Chondrocyte (in vitro differentiated cells): ENCODE data around the gene WWOX. TPM values are rescaled to one million over a fixed set of nuclear protein-coding genes. Genes with fewer than 3 reads are reported as not detected.

Experiments used
- DNase-seq: peaks from one replicate; pipeline ENCODE4 v3.0.0; 2021; ENCODE audit warnings: mixed read lengths, low spot score
- H3K27ac Mint-ChIP-seq: one replicate; pipeline ENCODE4 v1.8.0; 2021; ENCODE audit warnings: mild to moderate bottlenecking, moderate library complexity, mixed read lengths; ENCODE audit not compliant: unreplicated experiment
- H3K27me3 Mint-ChIP-seq: 2 replicates; pipeline ENCODE4 v1.8.0; 2021; ENCODE audit warnings: low read depth, mixed read lengths
- H3K36me3 Mint-ChIP-seq: 2 replicates; pipeline ENCODE4 v1.8.0; 2021; ENCODE audit warnings: low read depth, mixed read lengths
- H3K4me1 Mint-ChIP-seq: 2 replicates; pipeline ENCODE4 v1.8.0; 2021; ENCODE audit warnings: low read depth, mild to moderate bottlenecking, mixed read lengths
- H3K4me3 Mint-ChIP-seq: one replicate; pipeline ENCODE4 v1.8.0; 2021; ENCODE audit warnings: mild to moderate bottlenecking, moderate library complexity, mixed read lengths; ENCODE audit not compliant: unreplicated experiment
- H3K9me3 Mint-ChIP-seq: 2 replicates; pipeline ENCODE4 v1.8.0; 2021; ENCODE audit warnings: low read depth, mixed read lengths
- CTCF ChIP-seq: fragments of 200-600 bp; sonication (generic); IDR thresholded peaks from 2 replicates; pipeline ENCODE4 v1.5.0; 2021; ENCODE audit warnings: antibody characterized with exemption, mild to moderate bottlenecking, moderate library complexity
- total RNA-seq: library from RNA; stranded (reverse); gene quantifications from 3 replicates; pipeline ENCODE4 v1.2.1, GENCODE V29; 2021

Gene WWOX
- total RNA-seq, 1 donor from 2014 or later, result 12.1 TPM

GRCh38 chr16:78745108-78746019 lies 645.9 kb downstream of the WWOX start:
- H3K4me3 Mint-ChIP-seq, result no peak overlapping the region
- no peaks in the 10 kb centered on the region for H3K27me3 Mint-ChIP-seq
- TF ChIP-seq CTCF, result no peak
- no peaks in the 10 kb centered on the region for H3K36me3 Mint-ChIP-seq
- H3K9me3 Mint-ChIP-seq, result peaks cover 6% of the 10 kb centered on the region
- H3K4me1 Mint-ChIP-seq, result peaks cover 14% of the 10 kb centered on the region
- DNase-seq, result no peak
- H3K27ac Mint-ChIP-seq, result peak overlapping the region; percentile 4

GRCh38 chr16:78746718-78747117 lies 647.3 kb downstream of the WWOX start:
- Mint-ChIP-seq H3K27me3 (no peaks in the 10 kb centered on the region), H3K4me1 (peaks cover 14% of the 10 kb centered on the region), H3K4me3 (no peak overlapping the region), H3K36me3 (no peaks in the 10 kb centered on the region), H3K27ac (no peak overlapping the region), H3K9me3 (peaks cover 11% of the 10 kb centered on the region)
- no peak for DNase-seq
- no peak for TF ChIP-seq CTCF

GRCh38 chr16:78748220-78748929 lies 648.9 kb downstream of the WWOX start:
- no peak for TF ChIP-seq CTCF
- no peak for DNase-seq
- H3K36me3 Mint-ChIP-seq, result no peaks in the 10 kb centered on the region
- peaks cover 14% of the 10 kb centered on the region for H3K4me1 Mint-ChIP-seq
- no peak overlapping the region for H3K4me3 Mint-ChIP-seq
- peaks cover 11% of the 10 kb centered on the region for H3K9me3 Mint-ChIP-seq
- H3K27ac Mint-ChIP-seq, result no peak overlapping the region
- no peaks in the 10 kb centered on the region for H3K27me3 Mint-ChIP-seq

- Mint-ChIP-seq H3K4me3 (no peak overlapping the region), H3K4me1 (peaks cover 13% of the 10 kb centered on the region), H3K27ac (no peak overlapping the region), H3K9me3 (peaks cover 11% of the 10 kb centered on the region), H3K27me3 (no peaks in the 10 kb centered on the region), H3K36me3 (no peaks in the 10 kb centered on the region)
- TF ChIP-seq CTCF, result no peak
- DNase-seq, result no peak
Measured at GRCh38 chr16:78749745-78750268, 650.4 kb downstream of the WWOX start.

GRCh38 chr16:78750611-78751010 lies 651.2 kb downstream of the WWOX start:
- H3K9me3 Mint-ChIP-seq, result peaks cover 11% of the 10 kb centered on the region
- no peak for TF ChIP-seq CTCF
- H3K27me3 Mint-ChIP-seq, result no peaks in the 10 kb centered on the region
- no peaks in the 10 kb centered on the region for H3K36me3 Mint-ChIP-seq
- peaks cover 5% of the 10 kb centered on the region for H3K4me1 Mint-ChIP-seq
- no peak overlapping the region for H3K27ac Mint-ChIP-seq
- no peak overlapping the region for H3K4me3 Mint-ChIP-seq
- no peak for DNase-seq
